ENCODE data around the gene STPG4. TPM values are rescaled to one million over a fixed set of nuclear protein-coding genes. Genes with fewer than 3 reads are reported as not detected.
"Not testable (repeated sequence)": the region's sequence is repeated elsewhere in the genome, so short reads cannot be mapped to it uniquely, and the experiment has no call there.

Gene STPG4
- total RNA-seq, 3 donors from 2014 or later (not counting 1 experiment from before 2014, with no cell fraction given), result 0.21 to 0.65 TPM; not detected in 1

DNA sequence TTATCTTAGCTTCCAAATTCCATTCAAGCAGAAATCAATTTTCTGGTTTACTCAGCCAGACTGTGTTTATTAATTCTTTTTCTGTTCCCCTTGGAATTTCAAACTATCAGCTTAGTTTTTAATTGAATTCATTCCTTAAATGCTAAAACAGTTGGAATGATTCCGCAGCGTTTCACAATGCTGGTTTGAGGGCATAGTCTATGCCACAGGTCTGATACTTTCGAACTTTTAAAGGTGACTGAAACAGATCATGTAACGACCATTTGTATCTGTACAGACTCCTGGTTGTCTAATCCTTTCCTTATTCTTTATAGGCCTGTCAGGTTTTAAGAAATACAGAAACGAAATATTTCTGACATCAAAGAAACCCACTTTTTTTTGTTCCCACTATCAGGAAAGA is 45.4 kb downstream of the STPG4 start:
- Histone ChIP-seq H3K9me3 (ENCODE audit: control insufficient read depth, insufficient read depth, low read length) (no peaks in the 10 kb centered on the region), H3K36me3 (ENCODE audit: control insufficient read depth, insufficient read depth, low read length) (no peaks in the 10 kb centered on the region), H3K27ac (ENCODE audit: low read length) (no peak overlapping the region), H3K4me1 (ENCODE audit: control insufficient read depth, insufficient read depth, low read length) (no peaks in the 10 kb centered on the region), H3K4me3 (ENCODE audit: low read length) (no peak overlapping the region), H3K27me3 (ENCODE audit: control insufficient read depth, insufficient read depth, low read length) (no peaks in the 10 kb centered on the region)
- H3K27me3 Mint-ChIP-seq (ENCODE audit: low read depth in 2 of 2), result no peaks in the 10 kb centered on the region
- WGBS (ENCODE audit: insufficient coverage), result 81% methylated on average over 5 of the region's 5 CpGs
- DNase-seq (no peak), ATAC-seq (no peak)
- no peak overlapping the region for H3K27ac Mint-ChIP-seq
- no peaks in the 10 kb centered on the region for H3K36me3 Mint-ChIP-seq
- no peak for TF ChIP-seq CTCF (IDR thresholded peaks at IDR 0.05)
- no peaks in the 10 kb centered on the region for H3K4me1 Mint-ChIP-seq
- H3K4me3 Mint-ChIP-seq, result no peak overlapping the region
- no peaks in the 10 kb centered on the region for H3K9me3 Mint-ChIP-seq
- intact Hi-C loops (cut with micrococcal nuclease), result no loop called here

- Mint-ChIP-seq H3K36me3 (no peaks in the 10 kb centered on the region), H3K4me3 (no peak overlapping the region), H3K9me3 (no peaks in the 10 kb centered on the region), H3K4me1 (no peaks in the 10 kb centered on the region), H3K27ac (no peak overlapping the region), H3K27me3 (ENCODE audit: low read depth in 2 of 2) (no peaks in the 10 kb centered on the region)
- TF ChIP-seq CTCF (IDR thresholded peaks at IDR 0.05), result no peak
- intact Hi-C loops (cut with micrococcal nuclease), result no loop called here
- Histone ChIP-seq H3K36me3 (ENCODE audit: control insufficient read depth, insufficient read depth, low read length) (no peaks in the 10 kb centered on the region), H3K27me3 (ENCODE audit: control insufficient read depth, insufficient read depth, low read length) (no peaks in the 10 kb centered on the region), H3K4me1 (ENCODE audit: control insufficient read depth, insufficient read depth, low read length) (no peaks in the 10 kb centered on the region), H3K9me3 (ENCODE audit: control insufficient read depth, insufficient read depth, low read length) (no peaks in the 10 kb centered on the region), H3K27ac (ENCODE audit: low read length) (no peak overlapping the region), H3K4me3 (ENCODE audit: low read length) (no peak overlapping the region)
- 92% methylated on average over 4 of the region's 4 CpGs for WGBS (ENCODE audit: insufficient coverage)
- no peak for DNase-seq
- ATAC-seq, result no peak
Observed at GRCh38 chr2:47109007-47109375, 46.1 kb downstream of the STPG4 start.

DNA sequence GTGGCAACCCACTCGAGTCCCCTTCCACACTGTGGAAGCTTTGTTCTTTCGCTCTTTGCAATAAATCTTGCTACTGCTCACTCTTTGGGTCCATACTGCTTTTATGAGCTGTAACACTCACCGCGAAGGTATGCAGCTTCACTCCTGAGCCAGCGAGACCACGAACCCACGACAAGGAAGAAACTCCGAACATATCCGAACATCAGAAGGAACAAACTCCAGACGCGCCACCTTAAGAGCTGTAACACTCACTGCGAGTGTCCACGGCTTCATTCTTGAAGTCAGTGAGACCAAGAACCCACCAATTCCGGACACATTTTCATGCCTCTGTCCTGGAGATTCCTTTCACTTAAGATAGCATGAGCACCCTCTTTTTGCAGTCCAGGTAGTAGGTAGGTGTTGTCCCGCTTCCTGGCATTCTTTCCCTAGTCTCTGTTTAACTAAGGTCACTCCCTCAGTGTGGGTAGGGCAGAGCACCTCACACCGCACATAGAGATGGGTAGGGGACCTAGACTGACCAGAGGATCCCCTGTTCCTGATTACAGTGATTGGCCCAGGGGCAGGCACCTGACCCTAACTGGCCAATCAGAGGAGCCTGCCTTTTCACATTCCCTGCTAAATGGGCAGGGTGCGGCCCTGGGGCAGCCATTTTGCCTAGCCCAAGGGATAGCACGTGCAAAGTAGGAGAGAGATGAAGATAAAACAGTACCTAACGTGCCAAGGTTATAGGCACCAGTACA is 46.7 kb downstream of the STPG4 start:
- H3K9me3 Mint-ChIP-seq; H3K27ac ChIP-seq (ENCODE audit: low read length); intact Hi-C loops (cut with micrococcal nuclease); H3K27me3 ChIP-seq (ENCODE audit: control insufficient read depth, insufficient read depth, low read length); H3K9me3 ChIP-seq (ENCODE audit: control insufficient read depth, insufficient read depth, low read length); H3K4me1 Mint-ChIP-seq; H3K4me3 ChIP-seq (ENCODE audit: low read length); DNase-seq; H3K4me3 Mint-ChIP-seq; H3K36me3 ChIP-seq (ENCODE audit: control insufficient read depth, insufficient read depth, low read length); ATAC-seq; H3K27me3 Mint-ChIP-seq (ENCODE audit: low read depth in 2 of 2); H3K27ac Mint-ChIP-seq; H3K4me1 ChIP-seq (ENCODE audit: control insufficient read depth, insufficient read depth, low read length); H3K36me3 Mint-ChIP-seq: not testable (repeated sequence)
- 96% methylated on average over 17 of the region's 19 CpGs for WGBS (ENCODE audit: insufficient coverage)

DNA sequence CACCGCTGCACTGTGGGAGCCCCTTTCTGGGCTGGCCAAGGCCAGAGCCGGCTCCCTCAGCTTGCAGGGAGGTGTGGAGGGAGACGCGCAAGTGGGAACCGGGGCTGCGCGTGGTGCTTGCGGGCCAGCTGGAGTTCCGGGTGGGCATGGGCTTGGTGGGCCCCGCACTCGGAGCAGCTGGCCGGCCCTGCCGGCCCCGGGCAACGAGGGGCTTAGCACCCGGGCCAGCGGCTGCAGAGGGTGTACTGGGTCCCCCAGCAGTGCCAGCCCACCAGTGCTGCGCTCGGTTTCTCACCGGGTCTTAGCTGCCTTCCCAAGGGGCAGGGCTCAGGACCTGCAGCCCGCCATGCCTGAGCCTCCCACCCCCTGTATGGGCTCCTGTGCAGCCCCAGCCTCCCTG is 47.9 kb downstream of the STPG4 start:
- H3K9me3 ChIP-seq (ENCODE audit: control insufficient read depth, insufficient read depth, low read length); H3K4me1 Mint-ChIP-seq; intact Hi-C loops (cut with micrococcal nuclease); H3K9me3 Mint-ChIP-seq; H3K27me3 ChIP-seq (ENCODE audit: control insufficient read depth, insufficient read depth, low read length); H3K27ac Mint-ChIP-seq; H3K27ac ChIP-seq (ENCODE audit: low read length); H3K4me1 ChIP-seq (ENCODE audit: control insufficient read depth, insufficient read depth, low read length); H3K27me3 Mint-ChIP-seq (ENCODE audit: low read depth in 2 of 2); H3K4me3 Mint-ChIP-seq; ATAC-seq; DNase-seq; H3K36me3 Mint-ChIP-seq; H3K4me3 ChIP-seq (ENCODE audit: low read length); H3K36me3 ChIP-seq (ENCODE audit: control insufficient read depth, insufficient read depth, low read length): not testable (repeated sequence)
- whole genome bisulfite sequencing (ENCODE audit: insufficient coverage), result 95% methylated on average over 21 of the region's 21 CpGs

- intact Hi-C loops (cut with micrococcal nuclease); H3K9me3 ChIP-seq (ENCODE audit: control insufficient read depth, insufficient read depth, low read length): not testable (repeated sequence)
Observed at GRCh38 chr2:47106231-47106630, 48.9 kb downstream of the STPG4 start.

DNA sequence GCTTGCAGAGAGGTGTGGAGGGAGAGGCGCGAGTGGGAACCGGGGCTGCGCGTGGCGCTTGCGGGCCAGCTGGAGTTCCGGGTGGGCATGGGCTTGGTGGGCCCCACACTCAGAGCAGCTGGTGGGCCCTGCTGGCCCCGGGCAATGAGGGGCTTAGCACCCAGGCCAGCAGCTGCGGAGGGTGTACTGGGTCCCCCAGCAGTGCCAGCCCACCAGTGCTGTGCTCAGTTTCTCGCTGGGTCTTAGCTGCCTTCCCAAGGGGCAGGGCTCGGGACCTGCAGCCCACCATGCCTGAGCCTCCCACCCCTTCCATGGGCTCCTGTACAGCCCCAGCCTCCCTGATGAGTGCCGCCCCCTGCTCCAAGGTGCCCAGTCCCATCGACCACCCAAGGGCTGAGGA is 55.4 kb downstream of the STPG4 start:
- H3K27ac ChIP-seq (ENCODE audit: low read length); intact Hi-C loops (cut with micrococcal nuclease); H3K4me1 ChIP-seq (ENCODE audit: control insufficient read depth, insufficient read depth, low read length); H3K4me1 Mint-ChIP-seq; H3K9me3 ChIP-seq (ENCODE audit: control insufficient read depth, insufficient read depth, low read length); H3K9me3 Mint-ChIP-seq; H3K36me3 ChIP-seq (ENCODE audit: control insufficient read depth, insufficient read depth, low read length); H3K4me3 ChIP-seq (ENCODE audit: low read length); H3K27me3 ChIP-seq (ENCODE audit: control insufficient read depth, insufficient read depth, low read length); H3K36me3 Mint-ChIP-seq; H3K4me3 Mint-ChIP-seq; H3K27ac Mint-ChIP-seq; DNase-seq; H3K27me3 Mint-ChIP-seq (ENCODE audit: low read depth in 2 of 2); ATAC-seq: not testable (repeated sequence)
- 95% methylated on average over 13 of the region's 14 CpGs for WGBS (ENCODE audit: insufficient coverage)

More at GRCh38 chr2:47106231-47106630, 48.9 kb downstream of the STPG4 start:
- not testable (repeated sequence) for DNase-seq; H3K36me3 Mint-ChIP-seq; H3K27ac Mint-ChIP-seq; H3K4me1 ChIP-seq (ENCODE audit: control insufficient read depth, insufficient read depth, low read length); H3K4me1 Mint-ChIP-seq; H3K27ac ChIP-seq (ENCODE audit: low read length); H3K27me3 ChIP-seq (ENCODE audit: control insufficient read depth, insufficient read depth, low read length); H3K4me3 ChIP-seq (ENCODE audit: low read length); ATAC-seq; H3K9me3 Mint-ChIP-seq; H3K36me3 ChIP-seq (ENCODE audit: control insufficient read depth, insufficient read depth, low read length); H3K27me3 Mint-ChIP-seq (ENCODE audit: low read depth in 2 of 2); H3K4me3 Mint-ChIP-seq
- 100% methylated on average over 2 of the region's 4 CpGs for WGBS (ENCODE audit: insufficient coverage)
